Glomerular visceral epithelial cell (primary cell): ENCODE data around the gene TRIM37.
A peak's percentile ranks its signal among the peaks of the same experiment; 100 is the strongest.
"Not testable (repeated sequence)": the region's sequence is repeated elsewhere in the genome, so short reads cannot be mapped to it uniquely, and the experiment has no call there.

Experiments used
- DNase-seq: peaks from one replicate; pipeline ENCODE4 v3.0.0-alpha.2; 2016; ENCODE audit errors: extremely low spot score

Gene TRIM37

GRCh38 chr17:58993311-58993710, 113.4 kb downstream of the TRIM37 start:
- DNase-seq: no peak

- DNase-seq: peak; percentile 89
Measured at GRCh38 chr17:58991718-58992331, 114.9 kb downstream of the TRIM37 start.

GRCh38 chr17:58989629-58990028, 117.1 kb downstream of the TRIM37 start:
- no peak for DNase-seq

- no peak for DNase-seq
Measured at GRCh38 chr17:58985971-58986370, 120.7 kb downstream of the TRIM37 start.

DNA sequence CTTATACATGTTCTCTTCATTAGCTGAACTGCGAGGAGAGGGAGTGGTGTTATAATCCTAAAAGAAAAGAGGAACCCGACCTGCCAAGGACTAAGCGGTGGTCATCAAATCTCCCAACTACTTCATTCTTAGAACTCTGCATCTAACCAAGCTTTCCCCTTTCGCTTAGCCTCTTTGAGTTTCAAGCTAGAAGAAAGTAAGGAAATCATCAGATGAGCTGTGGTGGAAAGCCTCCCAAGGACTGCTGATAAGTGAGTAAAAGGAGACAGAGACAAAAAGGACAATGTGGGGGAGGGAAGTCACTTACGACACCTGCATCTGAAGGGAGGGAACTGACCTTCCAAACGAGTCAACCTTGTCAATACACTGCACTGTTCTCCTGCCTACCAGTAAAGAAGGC, 121.3 kb downstream of the TRIM37 start:
- no peak for DNase-seq

DNA sequence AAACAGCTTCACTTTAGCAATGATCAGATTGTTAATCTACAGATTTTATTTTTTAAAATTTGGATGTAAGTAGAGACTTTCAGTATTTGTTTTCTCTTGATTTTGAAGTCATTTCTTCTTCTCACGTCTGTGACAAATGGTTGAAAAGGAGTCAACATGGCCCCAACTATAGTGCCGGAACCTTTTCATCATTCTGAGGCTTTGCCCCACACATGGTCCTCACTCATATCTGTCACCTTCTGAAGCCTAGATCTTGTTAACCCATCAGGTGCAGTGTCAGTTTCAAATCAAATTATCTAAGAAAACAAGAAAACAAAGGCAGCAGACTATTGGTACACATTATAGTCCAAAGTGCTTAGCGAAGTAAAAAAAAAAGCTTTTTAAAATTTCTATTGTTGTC, 124.1 kb downstream of the TRIM37 start:
- DNase-seq: no peak

DNA sequence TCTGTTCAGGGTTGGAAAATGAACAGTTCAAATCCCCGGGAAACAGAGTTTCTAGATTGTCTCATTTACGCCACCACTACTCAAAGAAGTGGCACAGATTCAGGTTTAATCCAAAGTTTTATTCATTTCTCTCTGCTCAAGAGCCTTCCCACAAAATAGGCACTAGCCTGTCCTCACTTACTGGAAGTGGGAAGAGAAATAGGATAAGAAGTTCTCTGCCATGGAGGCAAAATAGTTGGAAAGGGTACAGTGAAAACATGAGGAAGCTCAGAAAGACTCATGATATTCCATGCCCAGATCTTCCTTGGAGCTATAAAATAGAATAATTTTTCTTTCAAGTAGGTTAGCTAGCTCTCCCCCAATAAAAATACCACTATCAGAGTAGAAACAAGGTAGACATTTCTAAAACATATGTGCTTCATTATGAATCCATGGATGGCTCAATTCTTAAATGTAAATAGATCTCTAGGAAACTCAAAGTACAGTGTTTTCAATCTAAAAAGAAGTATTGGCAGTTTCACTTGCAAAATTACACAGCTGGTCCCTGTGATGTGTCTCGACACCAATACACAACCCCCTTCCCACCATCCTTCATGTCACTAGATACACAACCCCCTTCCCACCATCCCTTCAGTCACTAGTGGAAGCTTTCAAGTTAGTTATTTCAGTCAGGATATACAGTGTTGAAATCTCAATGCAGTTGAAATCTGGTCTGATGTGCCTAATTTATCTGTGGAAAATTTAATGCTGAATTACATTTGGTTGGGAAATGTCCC, 125.8 kb downstream of the TRIM37 start:
- DNase-seq: no peak

DNA sequence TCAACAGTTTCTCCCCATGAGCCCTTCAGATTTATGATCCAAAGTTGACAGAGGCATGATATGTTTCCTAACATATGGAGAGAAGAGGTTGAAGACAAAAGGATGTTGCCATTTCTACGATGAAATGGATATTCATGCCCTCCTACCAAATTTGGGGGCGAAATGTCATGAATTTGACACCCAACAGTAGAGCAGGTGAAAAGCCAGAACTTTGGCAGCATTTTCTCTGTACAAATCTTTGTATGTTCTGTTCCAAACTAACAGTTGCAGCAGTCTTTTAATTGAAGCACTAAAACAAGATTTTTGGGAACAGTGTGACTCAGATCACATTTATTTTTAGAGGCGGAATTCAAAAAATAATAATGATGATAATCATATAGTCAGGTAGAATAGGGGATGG, 130.1 kb downstream of the TRIM37 start:
- no peak for DNase-seq

GRCh38 chr17:58974354-58974753, 132.3 kb downstream of the TRIM37 start:
- no peak for DNase-seq

GRCh38 chr17:58970609-58971450, 135.8 kb downstream of the TRIM37 start:
- DNase-seq: no peak

DNA sequence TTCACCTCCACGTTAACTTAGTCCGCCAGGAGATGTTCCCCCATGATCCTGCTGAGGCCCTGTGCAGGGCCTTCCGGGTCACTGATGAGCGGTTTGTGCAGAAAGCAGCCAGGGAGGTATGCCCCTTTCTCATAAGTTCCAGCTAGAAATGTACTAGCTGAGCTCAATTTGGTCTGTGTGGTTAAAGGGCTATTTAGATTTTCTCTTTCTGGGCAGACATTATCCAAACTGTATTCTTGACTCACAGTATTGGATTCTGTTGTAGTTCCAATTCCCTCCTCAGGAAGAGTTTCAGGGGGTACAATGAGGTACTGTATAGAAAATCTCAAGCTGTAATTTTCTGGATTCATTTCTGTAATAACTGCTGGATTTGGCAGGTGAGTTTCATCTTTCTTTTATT, 137.1 kb downstream of the TRIM37 start:
- no peak for DNase-seq

DNA sequence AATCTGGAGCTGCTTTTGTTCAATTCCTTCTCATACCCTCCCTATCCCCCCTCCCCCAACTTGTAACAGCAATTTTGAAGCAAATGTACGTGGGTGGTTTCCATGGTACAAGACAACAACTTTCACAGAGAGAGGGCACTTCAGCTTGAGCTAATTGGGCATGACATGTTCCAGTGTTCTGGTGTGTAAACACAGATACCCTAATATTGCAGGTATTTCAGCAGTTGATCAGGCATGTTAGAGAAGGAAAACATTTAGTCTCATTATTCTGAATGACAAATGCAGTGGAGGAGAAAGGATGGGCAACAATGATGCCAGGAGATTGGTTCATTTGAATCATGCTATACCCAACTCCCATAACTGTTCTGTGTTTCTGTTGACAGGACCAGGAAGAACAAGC, 137.5 kb downstream of the TRIM37 start:
- no peak for DNase-seq

DNA sequence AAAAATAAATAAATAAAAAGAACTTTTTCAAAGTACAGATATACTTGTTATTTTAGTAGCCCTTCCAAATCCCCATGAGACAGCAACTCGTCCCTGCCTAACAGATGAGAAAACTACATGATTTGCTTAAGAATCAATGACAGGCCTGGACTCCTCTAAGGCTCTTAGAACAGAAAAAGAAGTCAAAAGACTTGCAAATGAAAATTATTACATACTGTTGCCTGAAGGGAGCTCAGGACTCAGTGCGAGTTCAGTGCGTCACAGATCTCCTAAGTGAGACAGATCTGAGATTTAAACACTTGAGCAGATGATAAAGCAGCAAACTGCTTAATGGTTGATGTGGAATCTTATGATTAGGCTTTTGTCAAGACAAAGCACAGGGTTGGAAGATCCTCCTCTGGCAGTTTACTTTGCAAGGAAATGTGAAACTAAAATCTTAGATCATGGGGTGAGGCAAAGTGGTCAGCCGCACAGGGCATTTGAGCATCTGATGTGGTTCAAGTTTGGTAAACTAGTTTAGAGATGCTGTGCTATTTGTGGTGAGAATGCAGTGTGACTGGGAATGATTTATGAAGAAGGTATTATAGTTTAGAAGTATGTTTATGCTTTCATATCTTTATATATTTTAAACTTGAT, 138.1 kb downstream of the TRIM37 start:
- DNase-seq: no peak

GRCh38 chr17:58966208-58966607, 140.5 kb downstream of the TRIM37 start:
- no peak for DNase-seq

GRCh38 chr17:58965221-58965620, 141.5 kb downstream of the TRIM37 start:
- DNase-seq: no peak

DNA sequence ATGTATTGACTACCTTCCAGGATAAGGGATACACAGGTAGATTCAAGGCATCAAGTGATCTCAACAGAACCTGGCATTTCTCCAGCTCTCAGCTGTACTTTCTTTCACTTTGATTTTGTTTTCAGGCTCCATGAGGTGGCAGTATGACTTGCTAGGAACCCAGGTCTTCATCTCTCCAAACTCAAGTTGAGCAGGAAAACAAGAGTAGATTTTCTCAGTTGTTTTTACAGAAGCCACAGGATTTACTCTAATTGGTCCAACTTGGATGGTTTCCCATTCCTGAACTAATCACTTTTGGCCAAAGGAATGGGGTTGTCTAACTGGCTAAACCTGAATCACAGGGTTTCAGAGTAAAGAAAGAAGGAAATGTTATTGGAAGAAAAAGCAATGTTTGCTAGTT, 146.6 kb downstream of the TRIM37 start:
- peak; percentile 60 for DNase-seq

DNA sequence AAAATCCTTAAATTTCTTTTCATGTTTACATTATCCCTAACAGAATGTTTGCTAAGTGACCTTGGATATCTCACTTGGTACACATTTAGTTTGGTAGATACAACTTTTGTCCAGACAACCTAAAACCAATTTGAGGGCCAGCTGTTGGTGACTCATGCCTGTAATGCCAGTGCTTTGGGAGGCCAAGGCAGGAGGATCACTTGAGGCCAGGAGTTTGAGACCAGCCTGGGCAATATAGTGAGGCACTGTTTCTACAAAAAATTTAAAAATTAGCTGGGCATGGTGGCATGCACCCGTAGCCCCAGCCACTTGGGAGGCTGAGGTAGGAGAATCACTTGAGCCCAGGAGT, 149.0 kb downstream of the TRIM37 start:
- DNase-seq: not testable (repeated sequence)

DNA sequence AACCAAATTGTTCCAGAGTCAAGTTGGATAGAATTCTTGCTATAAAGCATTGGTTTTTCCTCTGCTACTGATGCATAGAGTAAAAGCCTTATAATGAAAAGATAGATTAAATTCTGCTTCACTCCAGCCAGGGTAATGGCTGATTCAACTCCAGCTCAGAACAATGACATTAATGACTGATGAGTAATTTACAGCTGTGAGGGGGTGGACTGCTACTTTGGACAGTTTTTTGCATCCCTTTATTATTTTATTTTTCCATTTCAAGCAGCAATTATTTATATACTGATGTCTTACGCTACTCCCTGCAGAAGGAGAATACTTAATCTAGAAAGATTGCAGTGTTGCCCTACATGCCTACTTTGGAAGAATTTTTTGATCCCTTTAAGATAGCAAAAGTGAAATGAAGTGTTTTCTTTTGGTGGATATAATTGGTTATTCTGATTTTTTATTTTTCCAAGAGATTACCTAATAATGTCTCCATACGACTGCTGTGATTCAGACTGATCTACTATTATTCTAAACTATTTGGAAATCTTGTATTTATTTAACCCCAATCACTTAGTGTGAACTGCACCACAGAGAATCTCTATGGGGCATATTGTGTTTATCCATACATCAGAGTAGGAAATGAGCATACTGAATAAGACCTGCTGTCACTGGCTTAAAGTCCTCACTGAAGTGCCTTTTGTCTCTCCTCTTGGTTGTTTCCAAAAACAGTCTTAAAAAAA, 149.5 kb downstream of the TRIM37 start:
- DNase-seq: peak; percentile 6

DNA sequence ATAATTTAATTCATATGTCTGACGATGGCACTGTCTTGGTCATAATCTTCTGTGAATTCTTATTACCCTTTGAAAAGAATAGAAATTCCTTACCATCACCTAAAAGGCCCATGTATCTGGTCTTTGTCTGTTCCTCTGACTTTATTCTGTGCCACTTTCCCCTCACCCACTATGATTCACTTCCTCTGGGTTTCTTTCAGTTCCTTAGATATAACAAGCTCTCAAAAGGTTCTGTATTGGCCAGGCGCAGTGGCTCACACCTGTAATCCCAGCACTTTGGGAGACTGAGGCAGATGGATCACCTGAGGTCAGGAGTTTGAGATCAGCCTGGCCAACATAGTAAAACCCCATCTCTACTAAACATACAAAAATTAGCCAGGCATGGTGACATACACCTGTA, 152.3 kb downstream of the TRIM37 start:
- not testable (repeated sequence) for DNase-seq

DNA sequence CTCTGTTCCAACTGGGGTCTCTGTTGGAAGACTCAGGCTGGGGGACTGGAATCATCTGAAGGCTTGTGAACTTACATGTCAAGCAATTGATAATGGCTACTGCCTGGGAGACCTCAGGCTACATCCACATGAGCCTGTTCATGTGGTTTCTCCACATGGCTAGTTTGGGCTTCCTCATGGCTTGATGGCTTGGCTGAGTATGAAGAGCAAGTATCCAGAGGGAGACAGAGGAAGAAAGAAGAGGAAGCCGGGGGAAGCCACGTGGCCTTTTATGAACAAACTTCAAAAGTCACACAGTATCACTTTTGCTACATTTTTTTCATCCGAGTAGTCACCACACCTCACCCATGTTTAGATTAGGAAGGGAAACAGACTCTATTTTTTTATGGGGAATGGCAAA, 158.9 kb downstream of the TRIM37 start:
- no peak for DNase-seq

- no peak for DNase-seq
Measured at GRCh38 chr17:58947411-58947810, 159.3 kb downstream of the TRIM37 start.

- no peak for DNase-seq
Measured at GRCh38 chr17:58944166-58944565, 162.5 kb downstream of the TRIM37 start.
